GM18505 (cell line): ENCODE results near the gene OSBPL5.
"Not testable (repeated sequence)": the region's sequence is repeated elsewhere in the genome, so short reads cannot be mapped to it uniquely, and the experiment has no call there.

Experiments used
- ATAC-seq: cut with Tn5 transposase; IDR thresholded peaks from one replicate; pipeline ENCODE4 v1.9.1; 2021; ENCODE audit not compliant: unreplicated experiment
- POLR2A ChIP-seq: IDR thresholded peaks from 4 replicates; pipeline ENCODE4 v1.6.1; 2011; ENCODE audit warnings: borderline replicate concordance; ENCODE audit not compliant: insufficient read depth, insufficient read length; ENCODE audit errors: extremely low read depth

The OSBPL5 gene

GRCh38 chr11:3086114-3086513 is 79.0 kb downstream of the OSBPL5 start:
- ATAC-seq: no peak
- no peak for TF ChIP-seq POLR2A

- TF ChIP-seq POLR2A: no peak
- no peak for ATAC-seq
Measured at GRCh38 chr11:3085052-3085451, 80.1 kb downstream of the OSBPL5 start.

GRCh38 chr11:3083321-3083720 is 81.8 kb downstream of the OSBPL5 start:
- TF ChIP-seq POLR2A: no peak
- no peak for ATAC-seq

GRCh38 chr11:3081386-3081751 is 83.7 kb downstream of the OSBPL5 start:
- no peak for TF ChIP-seq POLR2A
- ATAC-seq: no peak

GRCh38 chr11:3080733-3081385 is 84.3 kb downstream of the OSBPL5 start:
- no peak for ATAC-seq
- TF ChIP-seq POLR2A: no peak

- no peak for TF ChIP-seq POLR2A
- no peak for ATAC-seq
Measured at GRCh38 chr11:3080104-3080503, 85.0 kb downstream of the OSBPL5 start.

GRCh38 chr11:3077846-3078440 is 87.2 kb downstream of the OSBPL5 start:
- no peak for TF ChIP-seq POLR2A
- ATAC-seq: no peak

- ATAC-seq: no peak
- no peak for TF ChIP-seq POLR2A
Measured at GRCh38 chr11:3077189-3077836, 87.8 kb downstream of the OSBPL5 start.

GRCh38 chr11:3074912-3075589 is 90.1 kb downstream of the OSBPL5 start:
- ATAC-seq: no peak
- no peak for TF ChIP-seq POLR2A

- ATAC-seq: no peak
- no peak for TF ChIP-seq POLR2A
Measured at GRCh38 chr11:3073029-3073435, 92.1 kb downstream of the OSBPL5 start.

GRCh38 chr11:3069425-3069824 is 95.7 kb downstream of the OSBPL5 start:
- no peak for ATAC-seq

GRCh38 chr11:3066308-3066707 is 98.8 kb downstream of the OSBPL5 start:
- ATAC-seq: not testable (repeated sequence)

More at GRCh38 chr11:3069425-3069824, 95.7 kb downstream of the OSBPL5 start:
- no peak for TF ChIP-seq POLR2A

- not testable (repeated sequence) for ATAC-seq
Measured at GRCh38 chr11:3064709-3065108, 100.4 kb downstream of the OSBPL5 start.

GRCh38 chr11:3063876-3064275 is 101.2 kb downstream of the OSBPL5 start:
- ATAC-seq: not testable (repeated sequence)

GRCh38 chr11:3063432-3063831 is 101.7 kb downstream of the OSBPL5 start:
- not testable (repeated sequence) for ATAC-seq
